NOMO-1 treated with DMSO at 0.1 percent for 48 hours (cell line): ENCODE data around the gene ARL10.

Source experiments
- DNase-seq: peaks from one replicate; lab custom pipeline; 2025; ENCODE audit not compliant: unreplicated experiment; lab: John Stamatoyannopoulos, UW

ARL10 gene

GRCh38 chr5:176410486-176411180 is 45.3 kb downstream of the ARL10 start:
- no peak for DNase-seq

DNA sequence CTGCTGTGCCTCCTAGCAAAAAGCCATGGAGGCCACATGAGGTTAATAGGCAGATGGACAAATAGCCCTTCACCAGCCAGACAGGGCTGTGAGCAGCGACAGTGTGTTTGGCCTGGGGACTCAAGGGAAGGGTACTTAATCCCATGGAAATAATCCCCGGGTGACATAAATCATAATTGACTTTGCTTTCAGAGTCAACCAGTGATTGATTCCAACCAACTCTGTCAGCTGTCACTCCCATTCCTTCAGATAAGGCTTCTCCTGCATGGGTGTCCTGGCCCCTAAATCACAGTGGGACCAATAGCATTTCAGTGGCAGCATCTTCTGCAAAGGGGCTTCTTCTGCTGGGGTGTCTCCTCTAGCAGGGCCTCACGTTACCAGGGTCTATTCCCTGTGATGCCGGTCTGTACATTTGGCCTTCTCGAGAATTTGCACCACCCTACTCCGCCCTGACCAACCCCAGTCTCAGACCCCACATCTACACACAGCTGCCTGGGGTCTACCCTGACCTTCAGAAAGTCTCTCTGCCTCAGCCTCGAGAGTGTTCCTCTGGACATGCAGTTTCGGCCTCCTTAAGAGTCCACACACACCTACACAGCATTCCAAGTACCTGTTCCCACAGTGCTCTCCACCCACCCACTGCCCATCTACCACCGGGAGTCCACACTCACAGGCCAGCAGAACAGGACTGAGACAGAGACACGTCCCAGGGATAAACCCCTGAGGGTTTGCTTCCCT is 47.4 kb downstream of the ARL10 start:
- no peak for DNase-seq

DNA sequence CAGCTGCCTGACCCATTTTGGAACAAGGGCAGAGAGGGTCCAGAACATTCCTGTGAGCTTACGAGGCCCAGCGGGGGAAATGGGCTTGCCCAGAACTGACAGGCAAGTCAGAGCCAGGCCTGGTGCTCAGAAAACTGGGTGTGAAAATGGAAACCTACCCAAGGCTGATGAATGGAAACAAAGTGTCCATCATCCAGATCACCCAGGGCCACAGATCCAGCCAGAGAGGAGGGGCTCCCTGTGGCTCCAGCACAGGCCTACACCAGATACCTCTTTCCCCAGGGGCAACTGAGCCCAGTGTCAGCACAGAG is 47.9 kb downstream of the ARL10 start:
- DNase-seq: no peak

GRCh38 chr5:176413709-176414191 is 48.5 kb downstream of the ARL10 start:
- no peak for DNase-seq

- DNase-seq: no peak
Measured at GRCh38 chr5:176414704-176415103, 49.4 kb downstream of the ARL10 start.

- DNase-seq: no peak
Measured at GRCh38 chr5:176415240-176415951, 50.1 kb downstream of the ARL10 start.

DNA sequence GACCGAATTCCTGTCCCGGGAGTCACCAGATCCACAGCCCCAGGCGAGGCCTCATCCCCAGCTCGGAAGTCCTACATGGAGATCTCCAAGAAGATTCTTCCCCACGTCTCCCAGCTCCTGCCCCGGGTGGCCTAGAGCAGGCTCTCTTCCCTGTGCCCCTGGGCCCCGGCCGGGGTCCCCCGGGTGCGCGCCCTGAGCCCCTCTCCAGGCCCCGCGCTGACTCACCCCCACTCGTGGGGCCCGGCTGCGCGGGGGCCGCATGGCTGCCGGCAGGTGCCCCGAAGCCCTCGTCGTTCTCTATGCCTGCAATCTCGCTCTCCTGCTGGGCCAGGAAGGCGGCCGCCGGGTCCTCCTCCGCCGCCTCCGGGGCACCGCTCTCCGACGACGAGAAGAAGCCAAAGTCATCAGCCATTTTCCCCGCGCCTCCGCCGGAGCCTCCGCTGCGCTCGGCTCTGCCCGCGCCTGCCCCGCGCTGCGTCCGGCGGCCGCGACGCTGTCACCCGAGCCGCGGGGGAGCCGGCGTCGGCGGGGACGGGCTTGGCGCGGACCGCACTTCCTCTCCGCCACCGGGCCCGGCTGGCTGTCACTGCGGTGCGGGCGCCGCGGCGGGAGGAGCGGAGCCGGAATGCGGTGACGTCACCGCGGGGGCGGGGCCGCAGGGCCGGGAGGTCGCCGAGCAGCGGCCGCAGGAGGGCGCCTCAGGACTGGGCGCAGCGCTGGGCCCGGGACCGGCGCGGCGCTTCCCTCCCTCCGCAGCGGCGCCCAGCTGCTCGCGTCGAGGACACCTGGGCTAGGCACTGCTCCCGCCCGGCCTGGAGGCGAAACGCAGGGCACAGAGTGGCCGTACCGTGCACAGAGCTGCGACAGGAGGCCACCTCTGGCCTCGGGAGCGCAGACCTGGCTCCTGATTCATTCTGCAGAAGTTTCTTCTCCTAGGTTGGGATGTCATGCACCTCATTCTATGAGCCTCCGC is 51.0 kb downstream of the ARL10 start, which contains the start of gene CLTB:
TSS of gene CLTB (minus strand) at position 588 of the 973 bp plus-strand sequence. CDS start at position 412, 176 bp downstream.
- peak; percentile 85 for DNase-seq

- no peak for DNase-seq
Measured at GRCh38 chr5:176416965-176417364, 51.7 kb downstream of the ARL10 start.

DNA sequence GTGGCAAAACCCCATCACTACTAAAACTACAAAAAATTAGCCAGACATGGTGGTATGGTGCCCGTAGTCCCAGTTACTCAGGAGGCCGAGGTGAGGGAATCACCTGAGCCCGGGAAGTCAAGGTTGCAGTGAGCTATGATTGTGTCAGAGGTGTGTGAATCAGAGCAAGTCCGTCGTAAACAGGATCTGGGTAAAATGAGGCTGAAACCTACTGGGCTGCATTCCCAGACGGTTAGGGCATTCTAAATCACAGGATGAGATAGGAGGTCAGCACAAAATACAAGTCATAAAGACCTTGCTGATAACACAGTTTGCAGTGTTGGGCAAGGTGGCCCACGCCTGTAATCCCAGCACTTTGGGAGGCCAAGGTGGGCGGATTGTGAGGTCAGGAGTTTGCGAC is 53.0 kb downstream of the ARL10 start:
- DNase-seq: no peak

- no peak for DNase-seq
Measured at GRCh38 chr5:176420086-176420485, 54.8 kb downstream of the ARL10 start.

- DNase-seq: no peak
Measured at GRCh38 chr5:176420972-176421544, 55.8 kb downstream of the ARL10 start.

DNA sequence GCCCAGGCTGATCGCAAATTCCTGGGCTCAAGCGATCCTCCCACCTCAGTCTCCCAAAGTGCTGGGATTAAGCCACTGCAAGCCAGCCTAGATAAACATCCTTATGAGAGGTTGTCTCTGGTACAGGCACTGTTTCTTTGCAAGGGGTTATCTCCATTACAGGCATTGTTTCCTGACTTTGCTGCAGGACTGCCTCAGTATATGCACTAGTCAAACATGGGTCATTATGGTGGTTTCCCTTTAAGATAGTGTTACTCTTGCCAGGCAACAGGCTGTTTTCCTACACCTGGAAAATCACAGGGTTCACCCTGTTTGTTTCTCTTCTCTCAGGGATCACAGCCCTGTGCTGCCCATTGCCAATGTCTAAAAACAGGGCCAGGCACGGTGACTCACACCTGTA is 58.9 kb downstream of the ARL10 start:
- no peak for DNase-seq

- no peak for DNase-seq
Measured at GRCh38 chr5:176425138-176425537, 59.9 kb downstream of the ARL10 start.

DNA sequence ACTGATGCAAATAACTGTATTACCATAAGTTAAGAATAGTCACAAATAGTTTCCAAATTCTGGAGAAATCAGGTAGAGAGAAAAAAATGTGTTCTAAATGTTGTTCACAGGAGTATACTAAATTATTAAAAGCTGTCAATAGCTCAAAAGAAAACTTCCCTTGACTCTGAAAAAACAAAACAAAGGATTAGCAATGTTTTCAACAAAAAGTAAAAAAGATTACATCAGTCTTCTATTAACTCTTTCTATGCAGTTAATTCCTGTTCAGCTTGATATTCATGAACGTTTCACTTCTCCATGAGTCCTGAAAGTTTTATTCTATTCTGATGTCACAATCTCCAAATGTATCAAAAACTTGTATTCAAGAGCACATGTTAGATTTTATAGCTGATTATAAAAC is 60.5 kb downstream of the ARL10 start:
- no peak for DNase-seq

DNA sequence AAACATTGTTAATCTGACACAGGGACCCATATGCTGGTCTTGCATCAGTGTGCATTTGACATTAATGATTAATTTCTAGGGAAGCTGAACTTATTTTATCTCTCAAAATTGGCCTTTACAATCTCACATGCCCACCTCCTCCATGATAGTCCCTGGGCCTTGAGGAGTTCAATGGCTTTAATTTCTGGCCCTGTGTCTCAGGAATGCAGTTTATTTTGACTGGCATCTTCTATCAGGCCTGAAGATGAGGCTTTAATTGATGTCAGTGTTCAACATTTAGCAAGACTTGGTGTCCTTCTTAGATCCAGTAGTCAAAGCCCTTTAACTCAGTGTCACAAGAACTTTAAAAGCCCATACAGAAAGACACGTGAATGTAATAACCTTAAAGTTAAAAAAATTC is 61.6 kb downstream of the ARL10 start:
- no peak for DNase-seq

- peak; percentile 7 for DNase-seq
Measured at GRCh38 chr5:176427971-176428370, 62.7 kb downstream of the ARL10 start.

- no peak for DNase-seq
Measured at GRCh38 chr5:176429972-176430371, 64.7 kb downstream of the ARL10 start.
